Measurements from ENCODE around the gene DEFB121. TPM values are rescaled to one million over a fixed set of nuclear protein-coding genes. Genes with fewer than 3 reads are reported as not detected.

DEFB121 gene
- total RNA-seq, 2 donors from 2014 or later = not detected

DNA sequence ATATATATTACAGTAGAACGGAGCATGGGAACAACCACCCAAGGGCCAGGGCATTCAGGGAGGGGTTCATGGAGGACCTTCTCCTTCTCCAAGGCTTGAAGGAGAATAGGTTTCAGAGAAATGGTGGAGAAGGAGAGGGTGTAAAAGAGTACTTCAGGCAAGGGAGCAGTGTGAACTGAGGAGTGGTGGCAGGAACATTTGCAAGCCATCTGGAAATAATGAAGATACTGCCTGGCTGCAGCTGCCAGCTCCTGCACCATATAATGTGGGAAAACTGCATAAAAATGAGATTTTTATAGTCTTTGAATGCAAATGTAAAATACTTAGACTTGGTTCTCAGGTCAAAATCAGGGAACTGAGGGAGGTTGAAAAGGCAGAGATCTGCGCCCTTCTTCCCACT, 9.6 kb upstream of the DEFB121 start:
- Histone ChIP-seq H3K27ac (no peak overlapping the region), H3K36me3 (no peaks in the 10 kb centered on the region), H3K4me1 (no peaks in the 10 kb centered on the region), H3K4me3 (no peak overlapping the region), H3K9ac (ENCODE audit: low read depth in 2 of 2, low read length in 2 of 2) (no peak overlapping the region), H3K9me3 (no peaks in the 10 kb centered on the region), H3K27me3 (no peaks in the 10 kb centered on the region)
- intact Hi-C loops (cut with DNase I) = no loop called here
- TF ChIP-seq, protein P1, sequence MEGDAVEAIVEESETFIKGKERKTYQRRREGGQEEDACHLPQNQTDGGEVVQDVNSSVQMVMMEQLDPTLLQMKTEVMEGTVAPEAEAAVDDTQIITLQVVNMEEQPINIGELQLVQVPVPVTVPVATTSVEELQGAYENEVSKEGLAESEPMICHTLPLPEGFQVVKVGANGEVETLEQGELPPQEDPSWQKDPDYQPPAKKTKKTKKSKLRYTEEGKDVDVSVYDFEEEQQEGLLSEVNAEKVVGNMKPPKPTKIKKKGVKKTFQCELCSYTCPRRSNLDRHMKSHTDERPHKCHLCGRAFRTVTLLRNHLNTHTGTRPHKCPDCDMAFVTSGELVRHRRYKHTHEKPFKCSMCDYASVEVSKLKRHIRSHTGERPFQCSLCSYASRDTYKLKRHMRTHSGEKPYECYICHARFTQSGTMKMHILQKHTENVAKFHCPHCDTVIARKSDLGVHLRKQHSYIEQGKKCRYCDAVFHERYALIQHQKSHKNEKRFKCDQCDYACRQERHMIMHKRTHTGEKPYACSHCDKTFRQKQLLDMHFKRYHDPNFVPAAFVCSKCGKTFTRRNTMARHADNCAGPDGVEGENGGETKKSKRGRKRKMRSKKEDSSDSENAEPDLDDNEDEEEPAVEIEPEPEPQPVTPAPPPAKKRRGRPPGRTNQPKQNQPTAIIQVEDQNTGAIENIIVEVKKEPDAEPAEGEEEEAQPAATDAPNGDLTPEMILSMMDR (IDR thresholded peaks at IDR 0.05) = no peak
- no peak for DNase-seq

DNA sequence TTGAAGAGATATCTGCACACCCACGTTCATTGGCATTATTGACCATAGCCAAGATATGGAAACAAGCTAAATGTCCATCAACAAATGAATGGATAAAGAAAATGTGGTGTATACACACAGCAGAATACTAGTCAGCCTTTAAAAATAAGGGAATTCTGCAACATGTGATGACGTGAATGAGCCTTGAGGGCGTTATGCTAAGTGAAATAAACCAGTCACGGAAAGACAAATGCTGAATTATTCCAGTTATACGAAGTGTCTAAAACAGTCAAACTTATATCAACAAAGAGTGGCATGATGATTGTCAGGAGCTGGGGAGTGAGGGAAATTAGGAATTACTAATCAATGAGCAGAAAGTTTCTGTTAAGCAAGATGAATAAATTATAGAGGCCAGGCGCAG, 8.4 kb upstream of the DEFB121 start:
- TF ChIP-seq, protein P1 (IDR thresholded peaks at IDR 0.05) = no peak
- no peaks in the 10 kb centered on the region for H3K36me3 ChIP-seq
- no peak for DNase-seq
- no peaks in the 10 kb centered on the region for H3K27me3 ChIP-seq
- no peak overlapping the region for H3K9ac ChIP-seq (ENCODE audit: low read depth in 2 of 2, low read length in 2 of 2)
- H3K4me1 ChIP-seq = no peaks in the 10 kb centered on the region
- H3K27ac ChIP-seq = no peak overlapping the region
- no peaks in the 10 kb centered on the region for H3K9me3 ChIP-seq
- no peak overlapping the region for H3K4me3 ChIP-seq
- intact Hi-C loops (cut with DNase I) = no loop called here

DNA sequence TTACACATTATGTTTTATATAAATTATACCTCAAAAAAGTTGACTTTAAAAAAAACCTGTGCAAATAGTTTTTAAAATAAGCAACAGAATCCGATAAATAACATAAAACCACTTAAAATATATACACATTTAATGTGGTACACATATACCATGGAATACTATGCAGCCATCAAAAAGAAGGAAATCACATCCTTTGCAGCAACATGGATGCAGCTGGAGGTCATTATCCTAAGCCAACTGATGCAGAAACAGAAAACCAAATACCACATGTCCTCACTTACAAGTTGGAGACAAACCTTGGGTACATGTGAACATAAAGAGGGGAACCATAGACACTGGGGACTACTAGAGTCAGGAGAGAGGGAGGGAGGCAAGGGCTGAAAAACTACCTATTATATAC, 4.0 kb upstream of the DEFB121 start:
- intact Hi-C loops (cut with DNase I) = no loop called here
- Histone ChIP-seq H3K27me3 (no peaks in the 10 kb centered on the region), H3K9ac (ENCODE audit: low read depth in 2 of 2, low read length in 2 of 2) (no peak overlapping the region), H3K4me3 (no peak overlapping the region), H3K27ac (no peak overlapping the region), H3K9me3 (no peaks in the 10 kb centered on the region), H3K36me3 (no peaks in the 10 kb centered on the region), H3K4me1 (no peaks in the 10 kb centered on the region)
- DNase-seq = no peak
- TF ChIP-seq, protein P1 (IDR thresholded peaks at IDR 0.05) = no peak

DNA sequence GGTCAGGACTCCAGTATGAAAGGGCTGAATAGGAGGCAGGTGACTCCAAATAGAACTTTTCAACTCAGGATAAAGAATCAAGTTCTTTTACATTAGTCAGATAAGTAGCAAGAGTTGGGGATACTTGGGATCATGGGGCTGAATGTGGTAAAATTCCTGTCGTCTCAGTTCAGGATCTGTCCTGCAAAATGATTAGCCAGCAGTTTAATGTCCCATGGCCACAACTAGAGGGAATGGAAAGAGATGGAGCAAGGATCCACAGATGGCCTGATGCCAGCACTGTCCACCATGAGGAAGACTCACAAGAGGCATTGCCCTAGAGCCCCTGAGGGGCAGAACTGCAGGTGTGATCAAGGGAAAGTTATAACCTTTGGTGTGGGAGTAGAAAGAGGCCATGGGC, 2.1 kb downstream of the DEFB121 start:
- TF ChIP-seq, protein P1 (IDR thresholded peaks at IDR 0.05) = no peak
- Histone ChIP-seq H3K36me3 (no peaks in the 10 kb centered on the region), H3K27me3 (no peaks in the 10 kb centered on the region), H3K9me3 (no peaks in the 10 kb centered on the region), H3K27ac (no peak overlapping the region), H3K9ac (ENCODE audit: low read depth in 2 of 2, low read length in 2 of 2) (no peak overlapping the region), H3K4me1 (no peaks in the 10 kb centered on the region), H3K4me3 (no peak overlapping the region)
- intact Hi-C loops (cut with DNase I) = no loop called here
- DNase-seq = no peak

DNA sequence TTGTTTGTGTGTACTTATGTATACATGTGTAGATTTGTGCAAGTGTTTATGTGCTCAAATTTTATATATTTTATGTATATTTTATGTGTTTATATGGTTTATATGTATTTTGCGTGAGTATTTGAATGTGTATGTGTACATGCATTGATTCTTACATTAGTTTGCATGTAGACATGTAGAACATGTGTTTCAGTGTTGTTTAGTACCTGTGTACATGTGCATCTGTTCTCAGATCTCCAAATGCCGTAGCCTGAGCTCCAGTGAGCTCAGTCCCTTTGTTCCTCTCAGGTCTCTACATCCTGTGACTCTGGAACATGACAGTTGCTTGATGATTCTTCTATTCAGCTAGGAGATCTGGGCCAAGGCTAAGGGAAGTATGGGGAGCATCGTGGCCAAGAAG, 11.1 kb downstream of the DEFB121 start:
- TF ChIP-seq, protein P1 (IDR thresholded peaks at IDR 0.05) = no peak
- H3K27me3 ChIP-seq = no peaks in the 10 kb centered on the region
- no peaks in the 10 kb centered on the region for H3K4me1 ChIP-seq
- intact Hi-C loops (cut with DNase I) = no loop called here
- H3K4me3 ChIP-seq = no peak overlapping the region
- no peak overlapping the region for H3K27ac ChIP-seq
- H3K9me3 ChIP-seq = no peaks in the 10 kb centered on the region
- H3K9ac ChIP-seq (ENCODE audit: low read depth in 2 of 2, low read length in 2 of 2) = no peak overlapping the region
- H3K36me3 ChIP-seq = no peaks in the 10 kb centered on the region
- DNase-seq = no peak

DNA sequence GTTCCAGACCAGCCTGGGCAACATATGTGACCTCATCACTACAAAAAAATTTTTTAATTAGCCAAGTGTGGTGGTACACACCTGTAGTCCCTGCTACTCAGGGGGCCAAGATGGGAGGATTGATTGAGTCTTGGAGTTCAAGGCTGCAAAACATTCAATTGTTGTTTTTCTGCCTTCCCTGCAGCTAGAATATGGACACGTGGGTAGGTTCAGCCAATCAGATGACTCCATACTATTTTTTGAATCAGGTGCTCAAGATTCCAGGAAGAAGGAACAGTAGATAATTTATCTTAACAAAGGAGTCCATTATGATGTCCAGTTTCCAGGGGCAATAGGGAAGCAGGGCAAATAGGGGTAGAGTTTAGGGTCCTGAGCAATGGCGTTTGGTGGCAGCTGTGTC, 13.2 kb downstream of the DEFB121 start:
- Histone ChIP-seq H3K27ac (no peak overlapping the region), H3K9ac (ENCODE audit: low read depth in 2 of 2, low read length in 2 of 2) (no peak overlapping the region), H3K4me3 (no peak overlapping the region), H3K4me1 (no peaks in the 10 kb centered on the region), H3K9me3 (no peaks in the 10 kb centered on the region), H3K36me3 (no peaks in the 10 kb centered on the region), H3K27me3 (no peaks in the 10 kb centered on the region)
- TF ChIP-seq, protein P1 (IDR thresholded peaks at IDR 0.05) = no peak
- intact Hi-C loops (cut with DNase I) = no loop called here
- DNase-seq = no peak

Measured in colonic mucosa (tissue), 4 donors.